IMR-90 (cell line): Measurements from ENCODE around the gene CREB5.

Source experiments
- POLR2A ChIP-seq: IDR thresholded peaks from 2 replicates; pipeline ENCODE4 v1.6.1; 2012; ENCODE audit warnings: mild to moderate bottlenecking, low read depth, low read length
- RAD21 ChIP-seq: IDR thresholded peaks from 2 replicates; pipeline ENCODE4 v1.6.1; 2012; ENCODE audit warnings: low read length, improper control_type of control experiment
- SMC3 ChIP-seq: fragments of 150-350 bp; IDR thresholded peaks from 2 replicates; pipeline ENCODE4 v1.6.1; 2016; ENCODE audit warnings: low read depth, mild to moderate bottlenecking, antibody characterized with exemption, low read length, moderate library complexity
- TF ChIP-seq, protein P1 (sequence below): conservative IDR thresholded peaks from 2 replicates; pipeline ENCODE4 v1.5.1; 2012; ENCODE audit warnings: mild to moderate bottlenecking, low read depth, low read length, improper control_type of control experiment

DNA sequence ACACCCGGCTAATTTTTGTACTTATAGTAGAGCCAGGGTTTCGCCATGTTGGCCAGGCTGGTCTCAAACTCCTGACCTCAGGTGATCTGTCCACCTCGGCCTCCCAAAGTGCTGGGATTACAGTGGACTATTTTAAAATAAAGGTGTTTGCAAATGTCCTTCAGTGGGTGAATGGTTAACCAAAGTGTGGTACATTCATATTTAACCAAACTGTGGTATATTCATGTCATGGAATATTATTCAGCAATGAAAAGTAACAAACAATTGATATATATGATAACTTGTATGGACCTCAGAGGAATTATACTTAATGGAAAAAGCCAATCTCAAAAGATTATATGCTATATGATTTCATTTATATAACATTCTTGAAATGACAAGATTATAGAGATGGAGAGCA lies 190.0 kb downstream of the CREB5 start:
- TF ChIP-seq, protein P1, sequence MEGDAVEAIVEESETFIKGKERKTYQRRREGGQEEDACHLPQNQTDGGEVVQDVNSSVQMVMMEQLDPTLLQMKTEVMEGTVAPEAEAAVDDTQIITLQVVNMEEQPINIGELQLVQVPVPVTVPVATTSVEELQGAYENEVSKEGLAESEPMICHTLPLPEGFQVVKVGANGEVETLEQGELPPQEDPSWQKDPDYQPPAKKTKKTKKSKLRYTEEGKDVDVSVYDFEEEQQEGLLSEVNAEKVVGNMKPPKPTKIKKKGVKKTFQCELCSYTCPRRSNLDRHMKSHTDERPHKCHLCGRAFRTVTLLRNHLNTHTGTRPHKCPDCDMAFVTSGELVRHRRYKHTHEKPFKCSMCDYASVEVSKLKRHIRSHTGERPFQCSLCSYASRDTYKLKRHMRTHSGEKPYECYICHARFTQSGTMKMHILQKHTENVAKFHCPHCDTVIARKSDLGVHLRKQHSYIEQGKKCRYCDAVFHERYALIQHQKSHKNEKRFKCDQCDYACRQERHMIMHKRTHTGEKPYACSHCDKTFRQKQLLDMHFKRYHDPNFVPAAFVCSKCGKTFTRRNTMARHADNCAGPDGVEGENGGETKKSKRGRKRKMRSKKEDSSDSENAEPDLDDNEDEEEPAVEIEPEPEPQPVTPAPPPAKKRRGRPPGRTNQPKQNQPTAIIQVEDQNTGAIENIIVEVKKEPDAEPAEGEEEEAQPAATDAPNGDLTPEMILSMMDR: no peak
- no peak for TF ChIP-seq POLR2A
- TF ChIP-seq SMC3: no peak
- TF ChIP-seq RAD21: no peak
